ENCODE measurements around the gene FAM20C. TPM values are rescaled to one million over a fixed set of nuclear protein-coding genes. Genes with fewer than 3 reads are reported as not detected.

Gene FAM20C
- total RNA-seq, 3 donors from 2014 or later = 20.7 to 47.7 (median 26.5) TPM

DNA sequence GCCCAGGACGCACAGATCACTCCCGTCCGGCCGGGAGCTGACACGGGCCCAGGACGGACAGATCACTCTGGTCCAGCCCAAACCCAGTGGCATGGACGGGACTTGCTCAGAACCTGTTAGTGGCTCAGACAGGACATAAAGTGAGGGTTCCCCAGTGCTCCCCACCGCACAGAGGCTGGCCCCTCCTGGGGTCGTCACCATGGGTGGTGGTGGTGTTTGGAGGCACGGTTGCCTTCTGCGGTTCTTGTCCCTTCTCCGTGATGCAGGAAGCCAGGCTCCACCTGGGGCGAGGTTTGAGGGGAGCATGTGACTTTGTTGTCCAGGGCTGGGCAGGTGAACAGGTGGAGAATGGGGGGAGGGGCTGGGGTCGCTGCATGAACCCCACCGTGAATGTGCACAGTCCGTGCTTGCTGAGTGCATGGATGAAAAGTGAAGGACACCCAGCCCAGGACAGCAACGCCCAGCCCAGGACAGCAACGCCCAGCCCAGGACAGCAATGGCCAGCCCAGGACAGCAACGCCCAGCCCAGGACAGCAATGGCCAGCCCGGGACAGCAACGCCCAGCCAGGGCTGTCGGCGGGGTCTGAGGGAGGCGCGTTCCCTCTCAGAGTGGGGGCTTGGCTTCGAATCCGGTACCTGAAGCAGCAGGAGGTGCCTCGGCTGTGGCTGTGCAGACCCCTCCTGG lies 26.7 kb downstream of the FAM20C start:
- TF ChIP-seq, protein P1, sequence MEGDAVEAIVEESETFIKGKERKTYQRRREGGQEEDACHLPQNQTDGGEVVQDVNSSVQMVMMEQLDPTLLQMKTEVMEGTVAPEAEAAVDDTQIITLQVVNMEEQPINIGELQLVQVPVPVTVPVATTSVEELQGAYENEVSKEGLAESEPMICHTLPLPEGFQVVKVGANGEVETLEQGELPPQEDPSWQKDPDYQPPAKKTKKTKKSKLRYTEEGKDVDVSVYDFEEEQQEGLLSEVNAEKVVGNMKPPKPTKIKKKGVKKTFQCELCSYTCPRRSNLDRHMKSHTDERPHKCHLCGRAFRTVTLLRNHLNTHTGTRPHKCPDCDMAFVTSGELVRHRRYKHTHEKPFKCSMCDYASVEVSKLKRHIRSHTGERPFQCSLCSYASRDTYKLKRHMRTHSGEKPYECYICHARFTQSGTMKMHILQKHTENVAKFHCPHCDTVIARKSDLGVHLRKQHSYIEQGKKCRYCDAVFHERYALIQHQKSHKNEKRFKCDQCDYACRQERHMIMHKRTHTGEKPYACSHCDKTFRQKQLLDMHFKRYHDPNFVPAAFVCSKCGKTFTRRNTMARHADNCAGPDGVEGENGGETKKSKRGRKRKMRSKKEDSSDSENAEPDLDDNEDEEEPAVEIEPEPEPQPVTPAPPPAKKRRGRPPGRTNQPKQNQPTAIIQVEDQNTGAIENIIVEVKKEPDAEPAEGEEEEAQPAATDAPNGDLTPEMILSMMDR (IDR thresholded peaks at IDR 0.05) = no peak

DNA sequence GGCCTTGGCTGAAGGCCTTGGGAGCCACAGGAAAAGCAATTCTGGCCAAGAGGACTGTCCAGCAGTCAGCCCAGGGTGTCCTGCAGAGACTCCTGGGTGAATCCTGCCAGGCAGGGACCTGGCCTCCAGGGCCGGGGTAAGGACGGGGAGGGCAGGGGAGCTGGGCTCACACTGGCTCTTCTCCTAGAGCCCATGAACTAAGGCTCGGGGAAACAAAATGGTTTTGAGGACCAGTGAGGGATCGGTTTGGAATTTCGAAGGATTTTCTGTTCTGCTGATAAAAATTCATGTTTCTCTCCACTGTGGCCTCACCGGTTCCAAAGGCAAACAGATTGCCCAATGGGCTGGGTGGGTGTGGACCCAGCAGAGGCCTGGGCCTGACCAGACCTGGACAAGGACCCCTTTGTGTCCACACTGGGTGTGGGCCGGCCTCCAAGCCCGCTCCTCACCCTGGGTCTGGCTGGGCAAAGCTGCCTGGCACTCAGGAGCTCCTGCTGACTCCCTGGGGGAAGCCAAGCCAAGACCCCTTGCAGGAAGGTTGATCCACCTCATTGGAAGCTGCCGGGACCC lies 27.3 kb downstream of the FAM20C start:
- Histone ChIP-seq H3K9me3 (no peaks in the 10 kb centered on the region), H3K4me1 (ENCODE audit: low read depth) (no peaks in the 10 kb centered on the region), H3K36me3 (ENCODE audit: low read depth) (no peaks in the 10 kb centered on the region), H3K4me3 (no peak overlapping the region)
- DNase-seq (no peak), ATAC-seq (no peak)
- intact Hi-C loops (cut with DNase I, micrococcal nuclease) = no loop called here
- TF ChIP-seq, protein P1 (IDR thresholded peaks at IDR 0.05) = no peak

More for the DNA sequence above, 26.7 kb downstream of the FAM20C start:
- Histone ChIP-seq H3K9me3 (no peaks in the 10 kb centered on the region), H3K36me3 (ENCODE audit: low read depth) (no peaks in the 10 kb centered on the region), H3K4me1 (ENCODE audit: low read depth) (no peaks in the 10 kb centered on the region), H3K4me3 (no peak overlapping the region)
- DNase-seq (no peak), ATAC-seq (no peak)
- intact Hi-C loops (cut with DNase I, micrococcal nuclease) = no loop called here

DNA sequence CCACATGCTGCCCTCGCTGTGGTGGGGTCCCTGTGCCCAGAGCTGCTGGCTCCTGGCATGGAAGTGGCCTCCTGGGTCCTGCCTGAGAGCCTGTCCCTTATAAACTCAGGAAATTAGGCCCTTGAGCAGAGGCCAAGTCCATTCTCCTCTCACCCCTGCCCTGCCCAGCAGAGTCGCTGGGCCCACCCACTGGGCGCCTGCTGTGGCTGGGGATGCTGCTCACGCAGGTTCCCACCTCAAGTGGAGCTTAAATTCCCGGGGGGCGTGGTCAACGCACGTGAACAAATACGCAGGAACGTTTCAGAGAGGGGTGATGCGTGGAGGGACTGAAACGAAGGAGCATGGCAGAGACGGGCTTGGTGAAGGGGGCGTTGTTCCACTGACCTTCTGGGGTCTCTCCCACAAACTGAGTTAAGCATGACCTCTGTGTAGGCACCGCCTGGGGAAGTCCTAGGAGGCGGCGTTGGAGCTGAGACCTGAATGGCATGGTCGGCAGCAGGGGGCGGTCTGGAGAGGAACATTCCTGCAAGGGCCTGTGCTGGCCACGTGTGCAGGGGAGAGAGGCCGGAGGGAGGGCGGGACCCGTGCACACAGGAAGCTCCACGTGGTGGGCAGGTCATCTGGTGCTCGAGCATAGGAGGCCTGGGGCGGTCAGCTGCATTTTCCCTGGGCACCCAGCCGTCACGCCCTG lies 27.9 kb downstream of the FAM20C start:
- no peaks in the 10 kb centered on the region for H3K4me1 ChIP-seq (ENCODE audit: low read depth)
- TF ChIP-seq, protein P1 (IDR thresholded peaks at IDR 0.05) = no peak
- peak; percentile 31 for ATAC-seq
- no peaks in the 10 kb centered on the region for H3K9me3 ChIP-seq
- H3K36me3 ChIP-seq (ENCODE audit: low read depth) = no peaks in the 10 kb centered on the region
- DNase-seq = no peak
- no peak overlapping the region for H3K4me3 ChIP-seq
- intact Hi-C loops (cut with DNase I, micrococcal nuclease) = no loop called here

DNA sequence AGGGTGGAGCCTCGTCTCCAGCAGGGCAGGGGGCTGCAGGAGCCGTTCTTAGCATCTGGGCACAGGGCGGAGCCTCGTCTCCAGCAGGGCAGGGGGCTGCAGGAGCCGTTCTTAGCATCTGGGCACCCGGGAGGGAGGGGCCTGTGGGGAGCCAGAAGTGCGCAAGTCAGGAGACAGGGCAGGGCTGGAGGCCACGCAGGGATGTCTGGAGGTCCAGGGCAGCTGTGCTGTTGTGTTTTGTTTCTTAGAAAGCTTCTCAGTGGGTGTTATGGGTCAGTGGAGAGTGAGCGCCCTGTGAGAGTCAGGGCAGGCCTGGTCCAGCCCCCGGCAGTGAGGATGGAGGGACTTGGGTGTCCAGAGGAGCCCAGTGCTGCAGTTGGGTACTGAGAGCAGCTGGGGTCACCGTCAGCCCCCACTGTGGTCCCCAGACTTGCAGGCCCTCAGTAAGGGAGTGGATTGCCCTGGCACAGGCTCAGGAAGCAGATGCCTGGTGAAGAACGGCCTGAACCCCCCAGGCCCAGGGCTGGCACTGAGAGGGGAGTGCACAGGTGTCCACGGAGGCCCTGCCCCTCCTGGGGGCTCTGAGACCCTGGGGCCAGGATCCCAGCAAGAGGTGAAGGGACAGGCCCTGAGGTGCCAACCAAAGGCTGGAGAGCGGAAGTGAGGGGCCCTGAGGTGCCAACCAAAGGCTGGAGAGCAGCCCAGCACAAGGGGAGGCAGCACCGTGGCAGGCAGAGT lies 29.8 kb downstream of the FAM20C start:
- no peak for DNase-seq
- H3K36me3 ChIP-seq (ENCODE audit: low read depth) = no peaks in the 10 kb centered on the region
- TF ChIP-seq, protein P1 (IDR thresholded peaks at IDR 0.05) = no peak
- ATAC-seq = no peak
- intact Hi-C loops (cut with DNase I, micrococcal nuclease) = no loop called here
- no peaks in the 10 kb centered on the region for H3K9me3 ChIP-seq
- no peaks in the 10 kb centered on the region for H3K4me1 ChIP-seq (ENCODE audit: low read depth)
- H3K4me3 ChIP-seq = no peak overlapping the region

DNA sequence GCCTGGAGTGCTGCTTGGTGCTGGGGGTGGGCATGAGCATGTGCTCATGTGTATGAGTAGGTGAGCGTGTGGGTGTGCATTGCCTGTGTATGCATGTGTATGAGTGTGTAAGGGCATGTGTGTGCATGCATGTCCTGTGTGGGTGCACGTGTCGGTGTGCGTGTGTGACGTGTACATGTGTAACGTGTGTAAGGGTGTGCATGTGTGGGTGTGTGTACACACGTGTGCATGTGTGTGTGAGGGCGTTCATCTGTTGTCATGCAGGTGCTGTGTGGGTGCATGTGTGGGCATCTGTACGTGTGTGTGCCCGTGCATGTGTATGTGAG lies 30.3 kb downstream of the FAM20C start:
- DNase-seq (no peak), ATAC-seq (peak; percentile 18)
- intact Hi-C loops (cut with DNase I, micrococcal nuclease) = no loop called here
- Histone ChIP-seq H3K4me3 (no peak overlapping the region), H3K4me1 (ENCODE audit: low read depth) (no peaks in the 10 kb centered on the region), H3K36me3 (ENCODE audit: low read depth) (no peaks in the 10 kb centered on the region), H3K9me3 (no peaks in the 10 kb centered on the region)
- TF ChIP-seq, protein P1 (IDR thresholded peaks at IDR 0.05) = no peak
